Dedifferentiated amniotic fluid mesenchymal stem cell (primary cell): ENCODE results near the gene SLC4A4.

Source experiments
- DNase-seq: peaks from one replicate; pipeline ENCODE4 v3.0.0-alpha.2; 2016; ENCODE audit errors: extremely low spot score

The SLC4A4 gene

GRCh38 chr4:71469541-71469940, 130.7 kb downstream of the SLC4A4 start:
- DNase-seq = no peak

GRCh38 chr4:71470524-71470923, 131.7 kb downstream of the SLC4A4 start:
- DNase-seq = no peak

GRCh38 chr4:71472946-71473345, 134.1 kb downstream of the SLC4A4 start:
- peak; percentile 79 for DNase-seq

DNA sequence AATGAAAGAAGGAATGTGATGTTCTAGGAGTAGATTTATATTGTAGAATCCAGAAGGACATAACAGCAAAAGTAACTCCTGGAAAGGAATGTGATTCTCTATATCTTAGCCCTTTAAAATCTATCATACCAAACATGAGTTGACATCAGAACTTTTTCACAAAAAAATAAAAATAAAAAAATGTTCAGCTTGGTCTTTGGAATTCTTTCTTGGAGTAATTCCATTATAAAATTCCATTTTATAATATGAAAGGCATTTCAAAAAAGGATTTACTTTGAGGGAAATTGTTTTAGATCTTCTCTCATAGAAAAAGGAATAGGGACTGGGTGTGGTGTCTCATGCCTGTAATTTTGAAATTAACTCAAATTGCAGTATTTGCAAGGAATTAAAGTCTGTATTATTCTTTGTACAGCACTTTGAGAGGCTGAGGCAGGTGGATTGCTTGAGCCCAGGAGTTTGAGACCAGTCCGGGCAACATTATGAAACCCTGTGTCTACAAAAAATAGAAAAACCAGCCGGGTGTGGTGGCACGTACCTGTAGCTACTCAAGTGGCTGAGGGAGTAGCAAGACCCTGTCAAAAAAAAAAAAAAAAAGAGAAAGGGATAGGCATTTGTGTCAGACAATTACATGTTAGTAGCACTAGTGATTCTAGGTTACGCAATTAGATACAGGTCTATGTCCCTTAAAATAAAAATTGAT, 134.9 kb downstream of the SLC4A4 start:
- peak; percentile 57 for DNase-seq

DNA sequence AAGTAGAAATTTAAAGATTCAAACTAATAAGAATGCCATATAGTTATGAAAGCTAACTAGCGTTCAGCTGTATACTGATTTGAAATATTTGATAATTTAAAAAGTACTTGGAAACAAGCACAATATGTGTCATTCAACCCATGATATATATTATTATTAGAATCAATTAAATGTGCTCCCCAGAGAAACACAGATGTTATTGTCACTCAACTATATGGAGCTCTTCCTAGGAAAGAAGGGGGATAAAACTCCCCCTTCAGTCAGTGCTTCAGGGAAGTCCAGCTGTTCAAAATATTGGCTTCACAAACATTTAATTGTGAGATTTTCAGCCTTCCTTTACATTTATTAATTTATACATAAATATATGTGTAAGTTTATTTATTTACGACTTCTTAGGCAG, 135.9 kb downstream of the SLC4A4 start:
- no peak for DNase-seq

DNA sequence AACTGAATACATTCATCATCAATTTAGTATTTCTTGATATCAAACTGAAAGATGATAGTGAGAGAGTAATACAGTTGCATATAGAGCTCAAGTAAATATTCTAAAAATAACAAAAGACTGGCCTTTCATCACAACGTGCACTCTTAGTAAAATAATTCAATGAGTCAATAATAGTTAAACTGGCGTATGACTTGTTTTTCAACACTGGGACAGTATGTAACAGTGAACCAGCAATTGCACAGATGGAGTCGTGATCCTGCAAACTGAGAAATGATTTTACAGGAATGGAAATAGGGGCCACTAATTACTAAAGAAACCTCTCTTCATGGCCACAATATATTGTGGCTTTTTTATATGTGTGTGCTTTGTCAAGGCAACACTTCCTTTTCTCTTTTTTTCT, 137.4 kb downstream of the SLC4A4 start:
- no peak for DNase-seq

DNA sequence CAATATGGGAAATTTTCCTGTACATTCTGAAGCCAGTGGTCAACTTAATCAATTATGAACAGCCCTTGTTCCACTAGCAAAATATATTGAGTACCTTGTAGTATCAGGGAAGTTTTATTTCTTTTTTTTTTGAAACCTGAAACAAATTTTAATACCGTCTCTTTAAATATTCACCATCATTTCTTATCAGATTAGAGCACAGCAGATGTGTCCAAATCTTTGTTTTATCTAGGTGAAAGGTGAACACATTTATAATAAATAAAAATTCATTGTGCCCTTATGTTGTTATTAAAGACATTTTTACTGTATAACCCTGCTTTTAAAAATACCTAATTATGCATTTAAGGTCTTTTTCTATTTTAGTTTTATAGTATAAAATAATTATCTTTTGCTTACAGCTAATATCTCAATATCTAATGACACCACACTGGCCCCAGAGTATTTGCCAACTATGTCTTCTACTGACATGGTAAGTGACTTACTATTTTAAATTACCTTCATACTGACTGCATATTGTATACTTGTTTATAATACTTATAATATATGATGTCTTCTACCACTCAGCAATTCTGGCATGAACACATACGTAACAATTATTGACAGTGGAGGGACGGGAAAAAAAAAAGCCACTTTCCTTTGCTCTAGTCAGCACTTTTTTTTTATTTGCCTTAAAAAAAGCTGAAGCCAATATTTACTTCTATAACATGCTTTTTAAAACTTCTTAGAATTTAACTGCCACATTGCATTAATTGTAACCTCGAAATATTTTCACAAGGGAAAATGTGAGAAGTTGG, 147.9 kb downstream of the SLC4A4 start:
- DNase-seq = no peak

GRCh38 chr4:71487344-71487920, 148.6 kb downstream of the SLC4A4 start:
- no peak for DNase-seq

DNA sequence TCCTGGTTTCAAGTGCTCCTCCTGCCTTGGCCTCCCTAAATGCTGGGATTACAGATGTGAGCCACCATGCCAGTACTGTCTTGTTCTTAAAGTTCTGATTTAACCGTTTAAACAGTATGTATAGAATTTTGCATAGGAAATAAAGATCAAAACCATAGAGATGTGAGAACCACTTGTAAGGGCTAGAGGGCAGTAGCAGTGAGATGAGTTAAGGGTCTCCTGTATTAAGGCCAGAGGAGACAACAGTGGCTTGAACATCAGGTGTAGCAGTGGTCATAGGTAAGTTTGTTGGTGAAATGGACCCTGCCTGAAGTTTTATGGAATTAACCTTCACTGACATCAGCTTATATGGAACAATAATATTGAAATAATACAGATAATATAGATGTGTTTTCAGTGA, 155.7 kb downstream of the SLC4A4 start:
- DNase-seq = no peak

- DNase-seq = no peak
Observed at GRCh38 chr4:71495454-71495853, 156.6 kb downstream of the SLC4A4 start.

- no peak for DNase-seq
Observed at GRCh38 chr4:71497078-71497477, 158.3 kb downstream of the SLC4A4 start.

DNA sequence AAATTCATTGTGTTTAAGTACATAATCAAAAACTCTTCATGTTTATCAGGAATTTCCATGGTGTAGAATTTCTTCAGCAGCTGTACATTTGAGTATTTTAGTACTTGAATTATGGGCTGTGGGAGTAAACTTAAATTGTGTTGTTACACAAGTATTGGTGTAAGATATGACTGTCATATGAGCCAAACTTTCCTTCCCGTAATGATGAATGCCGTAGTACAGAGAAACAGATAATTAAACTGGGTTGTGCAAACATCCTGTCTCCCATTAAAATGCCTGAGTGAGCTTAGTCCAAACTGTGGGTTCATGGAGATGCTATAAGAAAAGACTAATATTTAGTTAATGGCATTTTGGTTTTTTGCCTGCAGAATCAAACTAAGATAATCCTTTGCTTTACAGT, 159.2 kb downstream of the SLC4A4 start:
- no peak for DNase-seq

- no peak for DNase-seq
Observed at GRCh38 chr4:71498625-71499024, 159.8 kb downstream of the SLC4A4 start.

DNA sequence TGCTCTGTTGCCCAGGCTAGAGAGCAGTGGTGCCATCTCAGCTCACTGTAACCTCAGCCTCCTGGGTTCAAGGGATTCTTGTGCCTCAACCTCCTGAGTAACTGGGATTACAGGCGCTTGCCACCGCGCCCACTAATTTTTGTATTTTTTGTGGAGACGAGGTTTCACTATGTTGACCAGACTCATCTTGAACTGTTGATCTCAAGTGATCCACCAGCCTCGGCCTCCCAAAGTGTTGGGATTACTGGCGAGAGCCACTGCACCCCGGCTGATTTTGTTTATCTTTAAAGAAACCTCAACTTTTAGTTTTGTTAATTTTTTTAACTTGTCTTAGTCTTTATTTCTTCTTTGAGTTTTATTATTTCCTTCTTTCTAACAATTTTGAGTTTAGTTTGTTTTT, 163.2 kb downstream of the SLC4A4 start:
- DNase-seq = no peak

DNA sequence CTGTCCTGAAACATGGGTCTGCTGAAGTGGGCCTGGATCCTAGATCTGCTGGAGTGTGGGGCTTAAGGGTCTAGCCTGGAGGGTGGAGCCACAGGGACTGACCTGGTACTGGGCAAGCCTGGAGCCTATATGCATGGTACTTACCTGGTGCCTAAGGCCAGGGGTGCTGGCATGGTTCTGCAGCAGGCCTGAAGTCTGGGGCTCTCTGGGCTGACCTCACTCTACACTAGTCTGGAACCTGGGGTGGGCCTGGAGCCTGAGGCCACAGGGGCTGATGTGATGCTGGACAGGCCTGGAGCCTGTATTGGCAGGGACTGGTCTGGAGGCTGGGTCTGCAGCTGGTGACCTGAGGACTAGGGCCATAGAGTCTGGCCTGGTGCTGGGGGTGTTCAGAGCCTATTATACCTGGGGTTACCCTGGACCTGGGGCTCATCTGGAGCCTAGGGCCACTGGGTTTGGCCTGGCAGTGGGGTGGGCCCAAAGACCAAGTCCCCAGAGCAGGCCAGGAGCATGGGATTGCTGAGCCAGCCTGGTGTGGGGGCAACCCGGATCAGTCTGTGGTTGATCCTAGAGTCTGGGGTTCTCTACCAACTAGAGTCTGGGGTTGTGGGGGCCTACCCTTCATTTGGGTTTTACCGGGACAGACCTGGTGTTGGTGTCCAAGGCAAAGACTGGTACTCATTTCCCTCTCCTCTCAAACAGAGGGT, 179.6 kb downstream of the SLC4A4 start:
- no peak for DNase-seq

GRCh38 chr4:71520308-71520707, 181.5 kb downstream of the SLC4A4 start:
- DNase-seq = no peak

DNA sequence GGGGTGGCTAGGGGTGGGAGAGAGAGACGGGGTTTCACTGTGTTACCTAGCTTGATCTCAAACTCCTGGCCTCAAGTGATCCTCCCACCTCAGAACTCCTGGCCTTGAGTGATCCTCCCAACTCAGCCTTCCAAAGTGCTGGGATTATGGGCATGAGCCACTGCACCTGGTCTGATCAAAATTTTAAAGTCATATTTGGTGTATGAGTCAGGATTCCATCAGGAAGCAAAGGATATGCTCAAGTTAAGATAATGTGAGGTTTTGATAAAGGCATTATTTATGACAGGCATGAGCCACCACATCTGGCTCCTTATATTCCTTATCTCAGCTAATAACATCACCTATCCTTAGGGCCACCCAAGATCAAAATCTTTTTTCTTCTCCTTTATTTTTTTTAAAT, 182.0 kb downstream of the SLC4A4 start:
- DNase-seq = no peak

DNA sequence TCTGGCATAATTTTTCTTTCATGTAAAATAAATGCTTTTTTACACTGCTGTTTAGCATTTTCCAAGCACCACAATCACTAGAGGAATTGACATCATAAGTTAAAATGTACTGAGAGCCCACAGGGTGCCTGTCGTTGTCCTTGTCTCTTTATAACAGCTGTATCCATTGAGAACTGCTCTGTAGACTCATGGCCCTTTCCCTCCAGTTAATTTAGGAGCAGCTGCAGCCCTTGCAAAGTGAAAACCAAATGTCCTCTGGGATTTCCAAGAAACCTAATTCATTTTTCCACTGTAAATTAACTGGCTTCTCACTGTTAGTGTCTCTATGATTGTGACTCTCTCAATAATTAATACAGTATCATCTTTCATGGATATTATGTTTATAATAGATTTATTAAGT, 185.9 kb downstream of the SLC4A4 start:
- DNase-seq = no peak

DNA sequence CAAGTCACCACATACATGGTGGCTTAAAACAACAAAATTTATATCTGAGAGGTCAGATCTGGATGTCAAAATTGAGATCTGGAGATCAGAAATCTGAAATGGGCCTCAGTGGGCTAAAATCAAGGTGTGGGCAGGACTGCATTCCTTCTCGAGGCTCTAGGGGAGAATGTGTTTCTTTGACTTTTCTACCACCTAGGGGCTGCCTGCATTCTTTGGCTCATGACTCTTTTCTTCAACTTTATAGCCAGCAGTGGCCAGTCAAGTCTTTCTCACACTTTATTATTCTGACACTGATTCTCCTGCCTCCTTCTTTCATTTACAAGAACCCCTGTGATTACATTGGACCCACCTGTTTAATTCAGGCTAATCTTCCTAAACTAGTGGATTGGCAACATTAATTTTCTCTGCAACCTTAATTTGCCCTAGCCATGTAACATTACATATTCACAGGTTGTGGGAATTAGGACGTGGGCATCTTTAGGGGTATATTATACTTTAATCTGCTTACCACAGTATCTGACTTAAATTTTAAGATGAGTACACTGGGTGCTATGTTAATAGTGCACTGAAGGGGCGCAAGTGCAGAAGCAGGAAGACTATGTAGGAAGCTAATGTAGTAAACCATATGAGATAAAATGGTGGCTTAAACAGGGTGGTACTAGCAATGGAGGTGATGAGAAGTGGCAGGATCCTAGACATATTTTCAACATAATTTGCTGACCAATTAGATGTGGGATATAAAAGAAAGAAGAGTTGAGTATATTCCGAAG, 188.0 kb downstream of the SLC4A4 start:
- no peak for DNase-seq

GRCh38 chr4:71532407-71532806, 193.6 kb downstream of the SLC4A4 start:
- no peak for DNase-seq

- DNase-seq = no peak
Observed at GRCh38 chr4:71533121-71533520, 194.3 kb downstream of the SLC4A4 start.
